NCI-H2196 (cell line): Measurements from ENCODE around the gene FLG.
"Not testable (repeated sequence)": the region's sequence is repeated elsewhere in the genome, so short reads cannot be mapped to it uniquely, and the experiment has no call there.

Experiments
- DNase-seq: peaks from one replicate; lab custom pipeline; 2025; ENCODE audit not compliant: unreplicated experiment; lab: John Stamatoyannopoulos, UW

FLG gene

GRCh38 chr1:152303139-152303872, 21.7 kb downstream of the FLG start:
- DNase-seq = not testable (repeated sequence)

GRCh38 chr1:152256394-152256793, 68.6 kb downstream of the FLG start:
- not testable (repeated sequence) for DNase-seq
